Upper lobe of left lung (tissue), 6 donors: ENCODE data around the gene TMEM231. TPM values are rescaled to one million over a fixed set of nuclear protein-coding genes. Genes with fewer than 3 reads are reported as not detected.

ENCODE experiments used
- ATAC-seq, 2 donors: fragments of 200-7000 bp; cut with Tn5 transposase; one replicate each; pipeline ENCODE4 v1.9.1; 2022; ENCODE audit warnings: mild to moderate bottlenecking in 2 of 2, moderate library complexity in 2 of 2; ENCODE audit not compliant: low FRiP score in 2 of 2
- DNase-seq, 2 donors: peaks; one replicate each; pipeline ENCODE4 v3.0.0-alpha.2; 2019 to 2020
- H3K27ac ChIP-seq, 4 donors: fragments of 200-600 bp; sonication (generic); one replicate each; pipeline ENCODE4 v1.5.1; 2016 to 2019
- H3K27me3 ChIP-seq, 4 donors: fragments of 200-600 bp; sonication (generic); one replicate each; pipeline ENCODE4 v1.5.1; 2017 to 2019
- H3K36me3 ChIP-seq, 4 donors: fragments of 200-600 bp; sonication (generic); one replicate each; pipeline ENCODE4 v1.5.1; 2016 to 2019
- H3K4me1 ChIP-seq, 4 donors: fragments of 200-600 bp; sonication (generic); one replicate each; pipeline ENCODE4 v1.5.1; 2018 to 2019
- H3K4me3 ChIP-seq, 4 donors: fragments of 200-600 bp; sonication (generic); one replicate each; pipeline ENCODE4 v1.5.1; 2017 to 2019; ENCODE audit warnings: mild to moderate bottlenecking in 2 of 4, moderate library complexity in 1 of 4
- H3K9me3 ChIP-seq, 4 donors: fragments of 200-600 bp; sonication (generic); one replicate each; pipeline ENCODE4 v1.5.1; 2018 to 2019
- EP300 ChIP-seq, 4 donors: sonication (generic); formaldehyde crosslinking; IDR thresholded peaks; one replicate each; pipeline ENCODE4 v1.5.1; 2017; ENCODE audit warnings: antibody characterized with exemption in 4 of 4, control low read depth in 2 of 4
- POLR2A ChIP-seq, 4 donors: fragments of 450-650 bp; IDR thresholded peaks; one replicate each; pipeline ENCODE4 v1.5.1; 2016 to 2017; ENCODE audit warnings: antibody characterized with exemption in 4 of 4, mild to moderate bottlenecking in 2 of 4
- POLR2AphosphoS5 ChIP-seq, 2 donors: sonication (generic); formaldehyde crosslinking; IDR thresholded peaks; one replicate each; pipeline ENCODE4 v1.5.1; 2017; ENCODE audit warnings: antibody characterized with exemption in 2 of 2
- WGBS, 2 donors: methylation state at CpG; one replicate each; pipeline ENCODE4 v1.1.5; 2017 to 2018; 5-methylcytosine and 5-hydroxymethylcytosine counted together
- total RNA-seq, 6 donors: library from RNA; depleted of rRNA in 4 of 6; stranded (reverse); fragments of >200 nt in 4 of 6; gene quantifications; one replicate each; pipeline versions ENCODE4 v1.1.0 to v1.2.1, GENCODE V29; 2016 to 2021
- TF ChIP-seq, protein P1 (sequence below), 6 experiments: fragments of 450-650 bp in 4 of 6; fragments of 200-600 bp in 2 of 6; sonication (generic) in 2 of 6; IDR thresholded peaks; one replicate each; pipeline ENCODE4 v1.5.1; 2016 to 2019; ENCODE audit warnings: antibody characterized with exemption in 6 of 6
- donor health status: DM: no; HTN: no; CAD: no; lungs with moderate emphysema.
- donor health status: DM: no; HTN: yes; CAD: no; lungs with severe emphysema.

TMEM231 gene
- total RNA-seq, 6 donors from 2014 or later = 6.3 to 31.2 (median 11.8) TPM

DNA sequence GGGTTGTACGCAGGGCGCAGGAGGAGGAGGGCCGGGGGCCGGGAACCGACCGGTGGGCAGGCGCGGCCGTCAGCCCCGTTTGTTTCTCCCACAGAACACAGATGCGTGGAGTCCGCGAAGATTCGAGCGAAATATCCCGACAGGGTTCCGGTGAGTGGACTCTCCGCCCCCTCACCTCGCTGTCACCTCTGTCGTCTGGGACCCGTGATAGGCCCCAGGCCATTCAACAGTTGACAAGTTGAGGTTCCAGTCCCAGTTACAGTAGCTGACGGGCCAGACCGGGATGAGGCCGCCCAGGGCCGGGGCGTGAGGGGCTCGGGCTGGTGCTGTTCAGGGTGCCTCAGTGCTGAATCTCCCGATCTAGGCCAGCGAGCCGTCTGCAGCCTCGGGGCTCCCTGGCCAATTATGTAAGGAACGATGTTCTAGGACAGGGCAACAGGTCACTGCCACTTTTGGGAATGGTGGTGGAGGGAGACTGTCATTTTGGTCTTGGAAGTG, 10.8 kb upstream of the TMEM231 start:
- DNase-seq (peak; percentile 28 to 83), ATAC-seq (peak in 1 of 2 donors; percentile 37)
- Histone ChIP-seq H3K4me3 (peak overlapping the region; percentile 80 to 99 (median 96)), H3K27me3 (no peaks in the 10 kb centered on the region), H3K4me1 (peaks cover 34 to 56% (median 40%) of the 10 kb centered on the region in 4 donors), H3K36me3 (peaks cover 0 to 43% (median 32%) of the 10 kb centered on the region in 4 donors), H3K9me3 (no peaks in the 10 kb centered on the region), H3K27ac (peak overlapping the region; percentile 82 to 89 (median 88))
- WGBS, 2 donors = 0 to 1% methylated on average over 1 to 32 of the region's 32 CpGs
- TF ChIP-seq, protein P1, sequence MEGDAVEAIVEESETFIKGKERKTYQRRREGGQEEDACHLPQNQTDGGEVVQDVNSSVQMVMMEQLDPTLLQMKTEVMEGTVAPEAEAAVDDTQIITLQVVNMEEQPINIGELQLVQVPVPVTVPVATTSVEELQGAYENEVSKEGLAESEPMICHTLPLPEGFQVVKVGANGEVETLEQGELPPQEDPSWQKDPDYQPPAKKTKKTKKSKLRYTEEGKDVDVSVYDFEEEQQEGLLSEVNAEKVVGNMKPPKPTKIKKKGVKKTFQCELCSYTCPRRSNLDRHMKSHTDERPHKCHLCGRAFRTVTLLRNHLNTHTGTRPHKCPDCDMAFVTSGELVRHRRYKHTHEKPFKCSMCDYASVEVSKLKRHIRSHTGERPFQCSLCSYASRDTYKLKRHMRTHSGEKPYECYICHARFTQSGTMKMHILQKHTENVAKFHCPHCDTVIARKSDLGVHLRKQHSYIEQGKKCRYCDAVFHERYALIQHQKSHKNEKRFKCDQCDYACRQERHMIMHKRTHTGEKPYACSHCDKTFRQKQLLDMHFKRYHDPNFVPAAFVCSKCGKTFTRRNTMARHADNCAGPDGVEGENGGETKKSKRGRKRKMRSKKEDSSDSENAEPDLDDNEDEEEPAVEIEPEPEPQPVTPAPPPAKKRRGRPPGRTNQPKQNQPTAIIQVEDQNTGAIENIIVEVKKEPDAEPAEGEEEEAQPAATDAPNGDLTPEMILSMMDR (IDR thresholded peaks at IDR 0.05) = no peak
- TF ChIP-seq EP300 (IDR thresholded peaks at IDR 0.05) (no peak), POLR2AphosphoS5 (IDR thresholded peaks at IDR 0.05) (no peak), POLR2A (IDR thresholded peaks at IDR 0.05) (no peak)

DNA sequence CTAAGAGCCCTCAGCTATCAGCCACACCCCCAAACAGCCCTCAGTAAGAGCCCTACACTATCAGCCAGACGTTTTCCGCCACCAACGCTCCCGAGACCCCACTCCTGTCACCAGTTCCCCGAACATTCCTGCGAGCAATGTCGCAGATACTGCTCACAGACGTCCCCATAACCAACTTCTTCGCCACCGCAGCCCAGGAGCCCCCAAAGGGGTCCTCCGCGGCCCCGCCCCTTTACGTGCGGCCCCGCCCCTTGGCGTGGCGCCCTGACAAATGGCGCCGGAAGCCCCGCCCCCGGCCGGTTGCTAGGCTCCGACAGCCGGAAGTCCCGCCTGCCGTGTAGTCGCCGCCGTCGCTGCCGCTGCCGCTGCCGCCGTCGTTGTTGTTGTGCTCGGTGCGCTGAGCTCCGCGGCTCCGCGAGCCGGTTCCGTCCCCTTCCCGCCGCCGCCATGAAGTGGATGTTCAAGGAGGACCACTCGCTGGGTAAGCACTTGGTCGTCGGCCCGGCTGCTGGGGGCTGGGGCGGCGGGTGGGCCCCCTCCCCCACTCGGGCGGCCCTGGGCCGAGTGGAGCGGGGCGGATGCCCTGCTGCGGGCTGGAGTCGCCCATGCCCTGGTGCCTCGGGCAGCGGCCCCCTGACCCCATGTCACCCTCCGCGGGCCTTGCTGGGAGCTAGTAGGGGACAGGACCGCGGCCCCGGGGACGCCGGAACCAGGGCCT, 10.1 kb upstream of the TMEM231 start, which contains the start of gene GABARAPL2:
Gene GABARAPL2, plus strand, starts transcription at position 340 of the 718 bp plus-strand sequence. Its CDS starts 108 bp downstream, at position 448.
- TF ChIP-seq, protein P1 (IDR thresholded peaks at IDR 0.05) = no peak
- TF ChIP-seq POLR2AphosphoS5 (IDR thresholded peaks at IDR 0.05) (peak; percentile 87 to 95), EP300 (IDR thresholded peaks at IDR 0.05) (peak in 1 of 4 donors; percentile 17), POLR2A (IDR thresholded peaks at IDR 0.05) (peak in 3 of 4 donors; percentile 23 to 94 (median 70))
- Histone ChIP-seq H3K4me1 (peaks cover 32 to 50% (median 39%) of the 10 kb centered on the region in 4 donors), H3K36me3 (peaks cover 0 to 37% (median 27%) of the 10 kb centered on the region in 4 donors), H3K27ac (peak within 1 kb of the TSS; percentile 82 to 89 (median 88)), H3K9me3 (no peaks in the 10 kb centered on the region), H3K4me3 (peak within 1 kb of the TSS; percentile 80 to 99 (median 96)), H3K27me3 (no peaks in the 10 kb centered on the region)
- 0% methylated on average over 7 to 31 of the region's 69 CpGs for WGBS, 2 donors
- DNase-seq (peak; percentile 87 to 99), ATAC-seq (peak; percentile 94 to 97)

DNA sequence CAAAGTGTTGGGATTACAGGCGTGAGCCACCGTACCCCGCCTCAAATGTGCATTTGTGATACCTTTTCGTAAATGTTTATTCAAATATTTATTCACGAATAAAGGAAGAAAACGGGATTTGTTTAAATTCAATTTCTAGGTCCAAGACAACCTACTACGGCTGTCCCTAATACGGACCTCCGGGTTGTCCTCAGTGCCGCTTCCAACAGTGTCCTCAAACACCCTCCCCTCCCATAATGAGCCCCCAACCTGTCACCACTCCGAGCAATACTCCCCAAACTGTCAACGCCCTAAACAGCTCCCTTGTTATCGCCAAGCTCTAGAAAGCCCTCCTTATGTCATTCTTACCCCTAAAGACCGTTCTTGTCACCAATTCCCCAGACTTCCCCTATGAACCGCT, 9.6 kb upstream of the TMEM231 start:
- ATAC-seq (no peak), DNase-seq (no peak)
- Histone ChIP-seq H3K27me3 (no peaks in the 10 kb centered on the region), H3K4me1 (peaks cover 28 to 46% (median 36%) of the 10 kb centered on the region in 4 donors), H3K9me3 (no peaks in the 10 kb centered on the region), H3K36me3 (peaks cover 0 to 32% (median 24%) of the 10 kb centered on the region in 4 donors), H3K27ac (peak overlapping the region; percentile 82 to 89 (median 88)), H3K4me3 (peak overlapping the region; percentile 80 to 99 (median 96))
- WGBS, 2 donors = 16 to 22% methylated on average over 15 of the region's 15 CpGs
- TF ChIP-seq POLR2A (IDR thresholded peaks at IDR 0.05) (no peak), EP300 (IDR thresholded peaks at IDR 0.05) (no peak), POLR2AphosphoS5 (IDR thresholded peaks at IDR 0.05) (no peak)
- TF ChIP-seq, protein P1 (IDR thresholded peaks at IDR 0.05) = no peak

DNA sequence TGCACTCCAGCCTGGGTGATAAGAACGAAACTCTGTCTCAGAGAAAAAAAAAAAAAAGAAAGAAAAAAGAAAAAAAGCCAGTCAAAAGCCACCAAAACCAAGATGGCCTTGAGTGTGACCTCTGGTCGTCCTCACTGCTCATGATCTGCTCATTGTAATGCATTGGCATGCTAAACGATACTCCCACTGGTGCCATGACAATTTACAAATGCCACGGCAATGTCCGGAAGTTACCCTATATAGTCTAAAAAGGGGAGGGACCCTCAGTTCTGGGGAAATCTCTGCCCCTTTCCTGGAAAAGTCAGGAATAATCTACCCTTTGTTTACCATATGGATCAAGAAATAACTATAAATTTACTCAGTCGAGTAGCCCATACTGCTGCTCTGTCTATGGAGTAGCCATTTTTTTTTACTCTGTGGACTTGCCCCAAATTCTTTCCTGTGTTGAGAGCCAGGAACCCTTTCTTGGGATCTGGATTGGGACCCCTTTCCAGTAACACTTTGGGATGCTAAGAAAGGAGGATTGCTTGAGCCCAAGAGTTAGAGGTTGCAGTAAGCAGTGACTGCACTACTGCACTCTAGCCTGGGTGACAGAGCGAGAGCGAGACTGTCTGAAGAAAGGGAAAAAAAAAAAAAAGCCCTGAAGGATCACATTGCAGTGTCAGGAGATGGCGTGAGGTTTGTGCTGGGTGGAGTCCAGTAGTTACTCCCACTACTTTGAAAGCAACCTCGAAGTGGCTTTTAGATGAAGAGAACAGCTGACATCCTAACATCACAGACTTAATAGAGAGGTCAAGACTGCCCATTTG, 3.7 kb upstream of the TMEM231 start:
- Histone ChIP-seq H3K4me1 (peaks cover under 1 to 18% (median 12%) of the 10 kb centered on the region in 4 donors), H3K36me3 (no peaks in the 10 kb centered on the region), H3K9me3 (no peaks in the 10 kb centered on the region), H3K4me3 (no peak overlapping the region), H3K27ac (no peak overlapping the region), H3K27me3 (no peaks in the 10 kb centered on the region)
- 67 to 71% methylated on average over 10 of the region's 10 CpGs for WGBS, 2 donors
- TF ChIP-seq POLR2AphosphoS5 (IDR thresholded peaks at IDR 0.05) (no peak), POLR2A (IDR thresholded peaks at IDR 0.05) (no peak), EP300 (IDR thresholded peaks at IDR 0.05) (no peak)
- TF ChIP-seq, protein P1 (IDR thresholded peaks at IDR 0.05) = no peak
- DNase-seq (no peak), ATAC-seq (peak in 1 of 2 donors; percentile 18)
